ENCODE results near the gene ZSCAN22.
A peak's percentile ranks its signal among the peaks of the same experiment; 100 is the strongest.

Gene ZSCAN22

DNA sequence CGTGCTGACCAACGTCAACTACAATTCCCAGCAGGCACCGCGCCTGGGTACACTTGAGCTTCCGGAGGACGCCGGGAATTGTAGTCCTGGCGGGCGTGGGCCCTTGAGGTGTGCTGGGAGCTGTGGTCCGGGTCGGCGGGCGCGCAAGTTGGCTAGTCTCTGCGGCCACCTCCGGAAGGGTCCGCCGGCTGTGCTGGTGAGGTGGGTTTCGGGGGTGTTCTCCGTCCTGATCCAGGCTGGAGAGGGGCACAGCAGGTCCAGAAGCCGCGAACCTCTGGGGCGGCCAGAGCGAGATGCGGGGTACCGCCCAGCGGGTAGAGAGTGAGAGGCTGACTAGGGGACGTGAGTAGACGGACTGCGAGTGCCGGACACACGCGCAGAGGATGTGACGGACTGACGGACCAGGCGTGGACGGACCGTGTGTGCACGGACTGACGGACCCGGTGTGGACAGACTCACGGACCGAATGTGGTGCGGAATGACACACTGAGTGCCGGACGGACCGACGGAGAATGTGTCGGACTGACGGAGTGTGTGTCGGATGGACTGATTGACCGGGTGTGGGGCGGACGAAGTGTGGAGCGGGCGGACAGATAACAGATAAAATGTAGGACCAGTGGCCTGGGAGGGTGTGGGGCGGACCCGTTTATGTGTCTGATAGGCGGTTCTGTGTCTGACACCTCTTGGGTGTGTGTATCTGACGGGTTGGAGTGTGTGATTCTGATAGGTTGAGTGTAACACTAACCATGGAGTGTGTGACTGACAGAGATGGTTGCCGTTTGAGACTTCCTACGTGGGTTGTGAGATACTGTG lies at the start of gene ZSCAN22:
Gene ZSCAN22, plus strand, starts transcription at position 81 of the 813 bp plus-strand sequence. CDS start 7,809 bp downstream, outside the sequence.
- no peak for TF ChIP-seq CTCF (IDR thresholded peaks at IDR 0.05; ENCODE audit: low read depth, low read length)
- DNase-seq (ENCODE audit: extremely low read depth, low read depth): peak; percentile 78

DNA sequence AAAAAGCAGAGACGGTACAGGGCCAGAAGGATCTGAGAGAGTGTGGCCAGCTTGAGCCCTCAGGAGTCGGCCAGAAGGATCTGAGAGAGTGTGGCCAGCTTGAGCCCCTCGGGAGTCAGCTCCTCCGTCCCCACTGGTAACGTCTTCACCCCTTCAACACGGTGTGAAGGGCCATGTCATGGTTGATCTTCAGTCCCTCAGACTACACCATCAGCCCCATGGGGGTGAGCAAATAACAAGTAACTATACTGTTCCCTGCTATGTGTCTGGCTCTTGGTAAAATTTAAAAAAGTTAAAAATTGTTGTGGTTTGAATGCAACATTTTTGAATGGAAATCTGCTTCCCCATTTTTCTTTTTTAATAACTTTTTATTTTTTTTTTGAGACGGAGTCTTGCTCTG lies 49.6 kb upstream of the ZSCAN22 start:
- no peak for DNase-seq (ENCODE audit: extremely low read depth, low read depth)
- no peak for TF ChIP-seq CTCF (IDR thresholded peaks at IDR 0.05; ENCODE audit: low read depth, low read length)

DNA sequence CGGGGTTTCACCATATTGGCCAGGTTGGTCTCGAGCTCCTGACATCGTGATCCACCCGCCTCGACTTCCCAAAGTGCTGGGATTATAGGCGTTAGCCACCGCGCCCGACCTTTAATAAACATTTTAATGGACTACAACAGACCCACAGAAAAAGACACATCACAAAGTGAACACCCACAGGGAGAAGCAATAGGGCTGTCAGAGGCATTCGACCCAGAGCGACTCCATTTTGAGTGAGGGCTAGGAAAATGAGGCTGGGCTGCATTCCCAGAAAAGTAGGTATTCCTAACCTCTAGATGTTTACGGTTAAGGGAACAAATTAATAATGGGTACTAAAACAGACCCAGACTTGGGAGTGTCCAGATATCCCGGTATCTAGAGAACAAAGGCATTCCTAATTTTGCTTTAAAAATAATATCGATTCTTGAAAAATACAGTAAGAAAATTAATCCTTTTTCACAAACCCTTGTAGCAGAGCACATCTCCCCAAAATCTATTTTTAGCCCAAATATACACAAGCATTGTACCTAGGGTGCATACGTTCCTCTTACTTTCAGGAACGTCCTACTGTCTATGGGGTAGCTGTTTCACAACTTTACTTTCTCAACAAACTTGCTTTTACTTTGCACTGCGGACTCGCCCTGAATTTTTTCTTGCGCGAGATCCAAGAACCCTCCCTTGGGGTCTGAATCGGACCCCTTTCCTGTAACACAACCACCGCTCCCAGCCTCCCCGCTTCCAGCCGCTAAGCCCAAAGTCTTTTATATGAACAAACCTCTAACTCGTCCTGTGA lies 48.9 kb upstream of the ZSCAN22 start:
- TF ChIP-seq CTCF (IDR thresholded peaks at IDR 0.05; ENCODE audit: low read depth, low read length): no peak

DNA sequence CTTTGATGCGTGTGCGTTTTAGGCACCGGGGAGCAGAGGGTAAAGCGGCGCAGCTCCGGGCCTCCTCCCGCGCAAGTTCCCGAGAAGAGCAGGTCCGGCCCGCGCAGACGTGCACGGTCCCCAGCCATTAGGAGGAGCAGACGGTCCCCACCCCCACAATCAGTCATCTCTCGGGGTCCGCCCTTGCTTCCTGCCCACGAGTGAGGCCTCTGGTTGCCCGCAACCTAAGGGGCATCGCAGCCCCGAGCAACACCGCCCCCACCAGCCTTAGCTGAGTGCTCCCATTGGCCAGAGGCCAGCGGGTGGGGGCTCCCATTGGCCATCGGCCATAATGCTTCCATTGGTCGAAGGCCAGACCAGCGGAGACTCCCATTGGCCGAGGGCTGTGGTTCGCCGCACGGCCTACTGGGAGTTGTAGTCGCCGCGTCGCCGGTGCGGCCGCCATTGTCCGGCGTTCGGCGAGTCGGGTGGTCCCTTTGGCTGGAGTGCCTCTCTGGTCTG lies 48.2 kb upstream of the ZSCAN22 start, which contains the start of gene ZNF8:
Gene ZNF8, plus strand, starts transcription at position 415 of the 501 bp plus-strand sequence. CDS start 127 bp downstream, outside the sequence.
- TF ChIP-seq CTCF (IDR thresholded peaks at IDR 0.05; ENCODE audit: low read depth, low read length): peak; percentile 15
- DNase-seq (ENCODE audit: extremely low read depth, low read depth): peak; percentile 96

More for the DNA sequence above, 48.9 kb upstream of the ZSCAN22 start:
- DNase-seq (ENCODE audit: extremely low read depth, low read depth): no peak

GRCh38 chr19:58279042-58279924 lies 47.5 kb upstream of the ZSCAN22 start:
- no peak for TF ChIP-seq CTCF (IDR thresholded peaks at IDR 0.05; ENCODE audit: low read depth, low read length)
- peak; percentile 12 for DNase-seq (ENCODE audit: extremely low read depth, low read depth)

DNA sequence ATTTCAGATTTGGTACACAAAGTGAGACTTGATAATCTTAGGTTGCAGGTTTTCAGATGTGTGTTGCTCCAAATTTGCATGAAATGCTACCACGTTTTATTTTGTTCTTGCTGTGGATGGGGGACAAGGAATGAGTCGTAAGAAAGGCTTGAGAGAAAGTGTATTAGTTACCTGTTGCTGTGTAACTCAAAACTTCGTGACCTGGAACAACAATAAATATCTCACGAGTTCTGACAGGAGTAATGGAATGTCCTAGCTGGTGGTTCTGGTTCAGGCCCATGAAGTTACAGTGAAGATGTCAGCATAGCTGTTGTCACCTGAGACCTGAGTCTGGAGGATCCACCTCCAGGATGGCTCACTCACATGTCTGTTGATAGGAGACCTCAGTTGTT lies 46.9 kb upstream of the ZSCAN22 start:
- TF ChIP-seq CTCF (IDR thresholded peaks at IDR 0.05; ENCODE audit: low read depth, low read length): no peak
- DNase-seq (ENCODE audit: extremely low read depth, low read depth): no peak

Data from AG09319 (cell line).